ENCODE measurements around the gene PSTK.

The PSTK gene

DNA sequence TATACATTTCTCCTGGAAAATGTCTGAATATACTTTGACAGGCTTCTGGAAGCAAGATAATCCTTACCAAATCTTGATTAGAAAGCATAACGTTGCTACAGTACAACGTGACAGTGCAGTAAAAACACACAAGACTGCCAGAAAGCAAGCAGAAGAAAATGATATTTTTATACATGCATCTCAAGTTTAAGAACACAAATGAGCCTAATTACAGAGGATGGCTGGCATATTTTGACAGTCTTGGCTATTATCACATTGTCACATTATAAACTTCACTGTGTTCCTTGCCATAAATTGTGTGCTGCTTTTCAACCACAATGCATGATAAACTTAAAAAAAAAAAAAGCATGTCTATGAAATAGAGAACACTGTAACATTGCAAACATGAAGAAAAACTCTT lies 24.1 kb downstream of the PSTK start:
- Histone ChIP-seq H3K27me3 (no peaks in the 10 kb centered on the region), H3K27ac (no peak overlapping the region), H4K20me1 (peaks cover 81% of the 10 kb centered on the region), H3K9me3 (no peaks in the 10 kb centered on the region), H3K4me1 (peaks cover 28% of the 10 kb centered on the region), H3K4me3 (no peak overlapping the region), H3K4me2 (no peak overlapping the region), H3K9ac (no peak overlapping the region), H3K36me3 (peaks cover 33% of the 10 kb centered on the region; the same call in 1 of the 2 replicates)
- no peak for TF ChIP-seq Cebpa-rat (IDR thresholded peaks at IDR 0.05)

GRCh38 chr10:123007558-123008354 lies 27.6 kb downstream of the PSTK start:
- no peak for TF ChIP-seq Cebpa-rat (IDR thresholded peaks at IDR 0.05)
- Histone ChIP-seq H3K27ac (peak overlapping the region; percentile 92), H3K4me2 (peak overlapping the region; percentile 77), H3K4me3 (peak overlapping the region; percentile 97), H3K9me3 (peaks cover 11% of the 10 kb centered on the region; the same call in 1 of the 2 replicates), H3K4me1 (peaks cover 33% of the 10 kb centered on the region), H3K27me3 (no peaks in the 10 kb centered on the region), H3K9ac (peak overlapping the region; percentile 95), H3K36me3 (peaks cover 34% of the 10 kb centered on the region), H4K20me1 (peaks cover 52% of the 10 kb centered on the region)

GRCh38 chr10:123008355-123009104 lies 28.3 kb downstream of the PSTK start, which contains the start of the genes ACADSB and IKZF5:
TSS of gene ACADSB (plus strand) at chr10:123009006. CDS start at chr10:123009030, 24 bp downstream.
TSS of gene IKZF5 (minus strand) at chr10:123008795. CDS start at chr10:122998625, 10,170 bp downstream.
- Histone ChIP-seq H3K27me3 (no peaks in the 10 kb centered on the region), H3K4me3 (peak within 1 kb of the TSS; percentile 97), H3K27ac (peak within 1 kb of the TSS; percentile 92), H3K4me2 (peak within 1 kb of the TSS; percentile 95), H3K9ac (peak within 1 kb of the TSS; percentile 95), H4K20me1 (peaks cover 46% of the 10 kb centered on the region), H3K4me1 (peaks cover 33% of the 10 kb centered on the region), H3K36me3 (peaks cover 42% of the 10 kb centered on the region), H3K9me3 (peaks cover 19% of the 10 kb centered on the region; the same call in 1 of the 2 replicates)
- TF ChIP-seq Cebpa-rat (IDR thresholded peaks at IDR 0.05): no peak

GRCh38 chr10:123009105-123009820 lies 29.1 kb downstream of the PSTK start:
- no peak for TF ChIP-seq Cebpa-rat (IDR thresholded peaks at IDR 0.05)
- peaks cover 46% of the 10 kb centered on the region for H3K36me3 ChIP-seq
- H3K9ac ChIP-seq: peak overlapping the region; percentile 87
- H3K9me3 ChIP-seq: peaks cover 22% of the 10 kb centered on the region; the same call in 1 of the 2 replicates
- H3K27me3 ChIP-seq: no peaks in the 10 kb centered on the region
- peaks cover 33% of the 10 kb centered on the region for H3K4me1 ChIP-seq
- peak overlapping the region; percentile 95 for H3K4me2 ChIP-seq
- H3K27ac ChIP-seq: peak overlapping the region; percentile 85; the same call in 1 of the 2 replicates
- peaks cover 39% of the 10 kb centered on the region for H4K20me1 ChIP-seq
- peak overlapping the region; percentile 97 for H3K4me3 ChIP-seq

DNA sequence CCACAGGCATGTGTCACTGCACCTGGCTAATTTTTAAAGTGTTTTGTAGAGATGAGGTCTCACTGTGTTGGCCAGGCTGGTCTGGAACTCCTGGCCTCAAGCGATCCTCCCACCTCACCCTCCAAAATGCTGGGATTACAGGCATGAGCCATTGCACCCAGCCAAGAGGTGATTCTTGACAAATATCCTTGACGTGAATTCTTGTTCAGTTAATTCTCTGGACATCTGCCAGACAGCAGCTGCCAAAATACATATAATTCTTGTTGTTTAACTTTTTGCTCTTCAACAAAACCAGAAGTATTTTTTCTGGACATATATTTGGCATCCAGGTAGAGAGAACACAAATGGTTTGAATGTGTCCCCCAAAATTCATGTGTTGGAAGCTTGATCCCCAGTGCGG lies 31.8 kb downstream of the PSTK start:
- Histone ChIP-seq H3K4me2 (no peak overlapping the region), H3K27ac (no peak overlapping the region), H3K4me1 (peaks cover 27% of the 10 kb centered on the region), H3K27me3 (no peaks in the 10 kb centered on the region), H4K20me1 (peaks cover 12% of the 10 kb centered on the region), H3K9ac (no peak overlapping the region), H3K4me3 (no peak overlapping the region), H3K9me3 (peaks cover 22% of the 10 kb centered on the region; the same call in 1 of the 2 replicates), H3K36me3 (peaks cover 32% of the 10 kb centered on the region)
- TF ChIP-seq Cebpa-rat (IDR thresholded peaks at IDR 0.05): no peak

DNA sequence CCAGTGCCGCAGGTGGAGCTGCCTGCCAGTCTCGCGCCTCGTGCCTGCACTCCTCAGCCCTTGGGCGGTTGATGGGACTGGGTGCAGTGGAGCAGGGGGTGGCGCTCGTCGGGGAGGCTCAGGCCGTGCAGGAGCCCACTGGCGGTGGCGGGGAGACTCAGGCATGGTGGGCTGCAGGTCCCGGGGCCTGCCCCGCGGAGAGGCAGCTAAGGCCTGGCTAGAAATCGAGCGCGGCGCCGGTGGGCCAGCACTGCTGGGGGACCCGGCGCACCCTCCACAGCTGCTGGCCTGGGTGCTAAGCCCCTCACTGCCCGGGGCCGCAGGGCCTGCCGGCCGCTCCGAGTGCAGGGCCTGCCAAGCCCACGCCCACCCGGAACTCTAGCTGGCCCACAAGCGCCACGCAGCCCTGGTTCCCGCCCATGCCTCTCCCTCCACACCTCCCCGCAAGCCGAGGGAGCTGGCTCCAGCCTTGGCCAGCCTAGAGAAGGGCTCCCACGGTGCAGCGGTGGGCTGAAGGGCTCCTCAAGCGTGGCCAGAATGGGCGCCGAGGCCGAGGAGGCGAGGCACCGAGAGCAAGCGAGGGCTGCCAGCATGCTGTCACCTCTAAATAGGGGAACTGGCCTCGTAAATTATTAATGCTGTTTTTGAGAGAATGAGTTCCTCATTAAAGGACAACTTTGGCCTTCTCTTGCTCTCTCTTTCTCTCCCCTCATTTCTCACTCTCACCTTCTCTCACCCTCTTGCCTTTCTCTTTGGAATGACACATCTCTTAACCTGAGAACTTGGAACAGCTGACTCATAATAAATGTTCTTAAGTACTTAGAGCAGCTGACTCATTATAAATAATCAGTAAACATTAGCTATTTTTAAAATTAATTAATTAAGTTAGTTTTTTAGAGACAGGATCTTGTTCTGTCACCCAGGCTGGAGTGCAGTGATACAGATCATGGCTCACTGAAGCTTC lies 33.5 kb downstream of the PSTK start:
- H3K27ac ChIP-seq: no peak overlapping the region
- no peak for TF ChIP-seq Cebpa-rat (IDR thresholded peaks at IDR 0.05)
- no peak overlapping the region for H3K9ac ChIP-seq
- peaks cover 22% of the 10 kb centered on the region; the same call in 1 of the 2 replicates for H3K9me3 ChIP-seq
- H4K20me1 ChIP-seq: peaks cover 5% of the 10 kb centered on the region; the same call in 1 of the 2 replicates
- peaks cover 20% of the 10 kb centered on the region for H3K4me1 ChIP-seq
- H3K4me2 ChIP-seq: no peak overlapping the region
- no peak overlapping the region for H3K4me3 ChIP-seq
- peaks cover 32% of the 10 kb centered on the region for H3K36me3 ChIP-seq
- H3K27me3 ChIP-seq: no peaks in the 10 kb centered on the region

GRCh38 chr10:123014772-123015171 lies 34.6 kb downstream of the PSTK start:
- Histone ChIP-seq H3K9ac (no peak overlapping the region), H3K4me1 (peaks cover 13% of the 10 kb centered on the region), H3K27me3 (no peaks in the 10 kb centered on the region), H3K9me3 (peaks cover 22% of the 10 kb centered on the region; the same call in 1 of the 2 replicates), H3K4me3 (no peak overlapping the region), H3K27ac (no peak overlapping the region), H3K36me3 (peaks cover 32% of the 10 kb centered on the region), H3K4me2 (no peak overlapping the region), H4K20me1 (peaks cover 5% of the 10 kb centered on the region; the same call in 1 of the 2 replicates)
- no peak for TF ChIP-seq Cebpa-rat (IDR thresholded peaks at IDR 0.05)

- Histone ChIP-seq H3K27ac (no peak overlapping the region), H4K20me1 (no peaks in the 10 kb centered on the region; the same call in 1 of the 2 replicates), H3K4me2 (no peak overlapping the region), H3K9ac (no peak overlapping the region), H3K27me3 (no peaks in the 10 kb centered on the region), H3K4me1 (no peaks in the 10 kb centered on the region), H3K36me3 (peaks cover 32% of the 10 kb centered on the region), H3K9me3 (peaks cover 22% of the 10 kb centered on the region; the same call in 1 of the 2 replicates), H3K4me3 (no peak overlapping the region)
- no peak for TF ChIP-seq Cebpa-rat (IDR thresholded peaks at IDR 0.05)
Measured at GRCh38 chr10:123016228-123016627, 36.0 kb downstream of the PSTK start.
